GM12878 (cell line): Measurements from ENCODE around the gene TMEM45A. TPM values are rescaled to one million over a fixed set of nuclear protein-coding genes. Genes with fewer than 3 reads are reported as not detected.

Experiments used
- ATAC-seq: fragments of 200-7000 bp; cut with Tn5 transposase; 3 replicates; pipeline ENCODE4 v1.9.1; 2020; ENCODE audit warnings: mild to moderate bottlenecking, moderate library complexity
- BruUV-seq: library from RNA; stranded (reverse); fragments of 400-500 nt; replicated peaks from 2 replicates; lab custom pipeline; 2021; lab: Mats Ljungman, UMichigan
- CTCF ChIA-PET: fragments of 300-600 bp; sonication (Branson Sonifier 250); formaldehyde crosslinking; extraction: SDS; loops from one replicate; lab custom pipeline; 2021; ENCODE audit warnings: inconsistent platforms; lab: Yijun Ruan, JAX
- POLR2A ChIA-PET: fragments of 350-600 bp; formaldehyde crosslinking; extraction: SDS; loops from one replicate; lab custom pipeline; 2021; ENCODE audit warnings: inconsistent platforms; lab: Charles Lee
- RAD21 ChIA-PET: fragments of 300-600 bp; sonication (Branson Sonifier 250); formaldehyde crosslinking; loops from one replicate; lab custom pipeline; 2023; ENCODE audit warnings: antibody characterized with exemption; ENCODE audit not compliant: unreplicated experiment; lab: Charles Lee
- SMC1A ChIA-PET: fragments of 300-600 bp; sonication (Branson Sonifier 250); formaldehyde crosslinking; loops from one replicate; lab custom pipeline; 2023; ENCODE audit not compliant: unreplicated experiment, uncharacterized antibody; lab: Charles Lee
- DNase-seq: peaks from one replicate; pipeline ENCODE4 v3.0.0-alpha.2; 2011; ENCODE audit warnings: low read depth, low spot score
- FAIRE-seq: peaks from 3 replicates; lab custom pipeline; 2011; peaks lifted over from hg19 to GRCh38; lab: Jason Lieb, UNC
- H2AFZ ChIP-seq: 2 replicates; pipeline ENCODE4 v1.6.0; 2011; ENCODE audit warnings: low read depth, low read length, control low read depth; ENCODE audit not compliant: control insufficient read depth
- H3K27ac ChIP-seq: 2 replicates; pipeline ENCODE4 v1.5.1; 2011; ENCODE audit warnings: control low read depth; ENCODE audit not compliant: control insufficient read depth, insufficient read depth
- H3K27me3 ChIP-seq, 2 experiments: replicated peaks in 1 of 2; 2 replicates each; pipeline versions ENCODE4 v1.6.0 to v1.6.1; 2011; ENCODE audit warnings: low read length in 1 of 2; ENCODE audit not compliant: control insufficient read depth in 2 of 2, insufficient read depth in 2 of 2
- H3K36me3 ChIP-seq, 2 experiments: 2 replicates each; pipeline ENCODE4 v1.5.1; 2011; ENCODE audit warnings: low read length in 1 of 2; ENCODE audit not compliant: control insufficient read depth in 2 of 2, insufficient read depth in 2 of 2
- H3K4me1 ChIP-seq: 2 replicates; pipeline ENCODE4 v1.6.1; 2011; ENCODE audit warnings: mild to moderate bottlenecking, low read length, moderate library complexity, mixed read lengths; ENCODE audit not compliant: control insufficient read depth, insufficient read depth
- H3K4me2 ChIP-seq: 2 replicates; pipeline ENCODE4 v1.6.0; 2011; ENCODE audit warnings: control low read depth; ENCODE audit not compliant: control insufficient read depth, insufficient read depth
- H3K4me3 ChIP-seq: fragments of 200-600 bp; sonication (generic); 2 replicates; pipeline ENCODE4 v1.5.1; 2016
- H3K79me2 ChIP-seq: 2 replicates; pipeline ENCODE4 v1.6.0; 2011; ENCODE audit warnings: low read length; ENCODE audit not compliant: control insufficient read depth, insufficient read depth
- H3K9ac ChIP-seq: 2 replicates; pipeline ENCODE4 v1.8.0; 2011; ENCODE audit warnings: low read length, control low read depth, mixed read lengths; ENCODE audit not compliant: control insufficient read depth, insufficient read depth
- H3K9me3 ChIP-seq: replicated peaks from 3 replicates; pipeline ENCODE4 v1.5.1; 2011; ENCODE audit warnings: mild to moderate bottlenecking, low read length; ENCODE audit not compliant: control insufficient read depth, insufficient read depth
- H4K20me1 ChIP-seq: 2 replicates; pipeline ENCODE4 v1.6.0; 2011; ENCODE audit not compliant: control insufficient read depth, insufficient read depth
- BRCA1 ChIP-seq: IDR thresholded peaks from 2 replicates; pipeline ENCODE4 v1.6.1; 2011; ENCODE audit warnings: low read depth, low read length, improper control_type of control experiment
- CBFB ChIP-seq: IDR thresholded peaks from 2 replicates; pipeline ENCODE4 v1.6.1; 2016; ENCODE audit warnings: antibody characterized with exemption, low read depth
- IRF4 ChIP-seq: IDR thresholded peaks from 2 replicates; pipeline ENCODE4 v1.6.1; 2011; ENCODE audit warnings: low read depth, low read length
- JUND ChIP-seq: IDR thresholded peaks from 2 replicates; pipeline ENCODE4 v1.6.1; 2012; ENCODE audit warnings: low read depth, mild to moderate bottlenecking, low read length, improper control_type of control experiment, moderate library complexity
- KAT2A ChIP-seq: conservative IDR thresholded peaks from 2 replicates; pipeline ENCODE4 v1.6.1; 2011; ENCODE audit warnings: low read depth, low read length; ENCODE audit not compliant: control insufficient read depth
- MXI1 ChIP-seq: fragments of 150-350 bp; IDR thresholded peaks from 2 replicates; pipeline ENCODE4 v1.6.1; 2011; ENCODE audit warnings: low read depth, mild to moderate bottlenecking, inconsistent platforms, low read length, improper control_type of control experiment
- MYC ChIP-seq: IDR thresholded peaks from 2 replicates; pipeline ENCODE4 v1.6.1; 2011; ENCODE audit warnings: mild to moderate bottlenecking, low read length, moderate library complexity, inconsistent platforms; ENCODE audit not compliant: insufficient read depth, insufficient replicate concordance, insufficient read length, severe bottlenecking
- SUZ12 ChIP-seq: fragments of 200-600 bp; sonication (generic); IDR thresholded peaks from one replicate; pipeline ENCODE4 v1.6.1; 2018; ENCODE audit warnings: antibody characterized with exemption, mild to moderate bottlenecking; ENCODE audit not compliant: unreplicated experiment
- TAF1 ChIP-seq: IDR thresholded peaks from 2 replicates; pipeline ENCODE4 v1.6.1; 2011; ENCODE audit warnings: mild to moderate bottlenecking, low read depth, low read length, borderline replicate concordance
- WGBS: methylation state at CpG from one replicate; pipeline ENCODE4 v1.1.6; 2016; ENCODE audit warnings: low lambda C conversion rate; ENCODE audit not compliant: insufficient replicate concordance, insufficient coverage; ENCODE audit errors: missing lambda C conversion rate; 5-methylcytosine and 5-hydroxymethylcytosine counted together
- in situ Hi-C: fragments of 300-500 bp; cut with MboI; formaldehyde crosslinking; loops from 9 replicates; pipeline ENCODE4 v1.14.3; 2018; ENCODE audit warnings: mixed read lengths
- intact Hi-C: fragments of 100-400 bp; cut with micrococcal nuclease; formaldehyde crosslinking; loops from one replicate; pipeline ENCODE4 v1.14.2; 2022; ENCODE audit not compliant: unreplicated experiment
- polyA plus RNA-seq, 11 experiments: library from polyadenylated mRNA; depleted of rRNA in 4 of 11; unstranded in 6 of 11; stranded (reverse) in 5 of 11; fragments of >200 nt; fragmentation: Nextera tagmentation in 4 of 11; fragmentation: Illumina TruSeq in 1 of 11; extraction: Ambion mirVana in 4 of 11; extraction: Trizol in 1 of 11; gene quantifications; 1 replicate in 1 of 11; 2 replicates in 10 of 11; pipeline versions ENCODE4 v1.2.1 to v1.2.3, GENCODE V29; 2011 to 2016; ENCODE audit warnings: inconsistent platforms in 2 of 11, missing spikeins in 2 of 11, low read depth in 1 of 11
- total RNA-seq, 4 experiments: library from RNA; depleted of rRNA in 3 of 4; stranded (reverse); fragments of >200 nt in 3 of 4; fragmentation: Illumina TruSeq in 1 of 4; extraction: Trizol in 1 of 4; gene quantifications; 2 replicates each; pipeline versions ENCODE4 v1.2.1 to v1.2.3, GENCODE V29; 2013 to 2021
- TF ChIP-seq, protein P1 (sequence below): fragments of 150-350 bp; IDR thresholded peaks from 2 replicates; pipeline ENCODE4 v1.6.1; 2014; ENCODE audit warnings: mild to moderate bottlenecking, low read depth, low read length
- TF ChIP-seq, protein P2 (sequence below): IDR thresholded peaks from 2 replicates; pipeline ENCODE4 v1.6.1; 2011; ENCODE audit warnings: borderline replicate concordance, low read depth, mild to moderate bottlenecking, moderate library complexity, low read length; ENCODE audit not compliant: insufficient read depth, poor library complexity, severe bottlenecking
- TF ChIP-seq, protein P3 (sequence below): fragments of 450-650 bp; IDR thresholded peaks from 2 replicates; pipeline ENCODE4 v1.6.1; 2017; ENCODE audit warnings: borderline replicate concordance
- TF ChIP-seq, protein P4 (sequence below): IDR thresholded peaks from 2 replicates; pipeline ENCODE4 v1.6.1; 2011; ENCODE audit warnings: mild to moderate bottlenecking, low read depth, low read length, moderate library complexity; ENCODE audit not compliant: insufficient replicate concordance
- TF ChIP-seq, protein P5 (sequence below): IDR thresholded peaks from 2 replicates; pipeline ENCODE4 v1.6.1; 2011; ENCODE audit warnings: borderline replicate concordance, low read depth, mild to moderate bottlenecking, moderate library complexity, mixed read lengths, low read length; ENCODE audit not compliant: insufficient read depth; ENCODE audit errors: extremely low read length

TMEM45A gene
- total and polyA plus RNA-seq, 10 of the 15 experiments (the other 5 are each of a cell fraction or from before 2014, with no cell fraction given) = 0.34 to 5.3 (median 0.83) TPM

DNA sequence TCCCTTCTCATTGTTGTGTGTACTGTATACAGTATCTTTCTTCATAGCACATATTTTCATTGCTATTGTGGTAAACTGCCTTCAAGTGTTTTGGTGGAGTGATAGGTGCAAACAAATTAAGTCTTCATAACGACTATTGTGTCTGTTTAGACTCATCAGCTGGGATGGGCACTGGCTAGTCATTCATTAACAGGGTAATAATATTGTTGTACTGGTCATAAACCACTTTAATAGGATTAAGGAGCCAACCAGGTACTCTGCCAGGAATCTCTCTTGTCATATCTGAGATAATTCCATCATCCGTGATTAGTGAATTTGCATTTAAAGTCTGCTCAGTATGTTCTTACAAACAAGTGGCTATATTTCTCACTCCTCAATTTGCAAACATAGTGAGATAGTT is 10.2 kb upstream of the TMEM45A start:
- Histone ChIP-seq H3K4me2 (no peak overlapping the region), H3K4me1 (no peaks in the 10 kb centered on the region), H3K27ac (no peak overlapping the region), H4K20me1 (no peaks in the 10 kb centered on the region), H3K9ac (no peak overlapping the region), H3K79me2 (no peaks in the 10 kb centered on the region), H2AFZ (no peak overlapping the region), H3K27me3 (no peaks in the 10 kb centered on the region; a peak in 1 of 4 replicates), H3K36me3 (no peaks in the 10 kb centered on the region), H3K9me3 (no peaks in the 10 kb centered on the region), H3K4me3 (no peak overlapping the region)
- DNase-seq = no peak
- CTCF ChIA-PET = interaction anchor here (1.5 to 1.7 kb wide), 2 partner anchors 18 to 20 kb away, joined by 3 to 6 read pairs; no protein-coding TSS in a partner anchor
- WGBS = 24% methylated on average over 2 of the region's 2 CpGs
- SMC1A ChIA-PET = interaction anchor here (0.6 to 1.0 kb wide), 4 partner anchors 16 to 645 kb away, joined by 3 read pairs; no protein-coding TSS in a partner anchor
- BruUV-seq = no TSS peak
- RAD21 ChIA-PET = interaction anchor here (1.0 kb wide), 1 partner anchor 18 kb away, joined by 3 read pairs; no protein-coding TSS in a partner anchor
- in situ Hi-C loops = no loop called here
- intact Hi-C loops = no loop called here
- FAIRE-seq = no peak
- POLR2A ChIA-PET = interaction anchor here (2.0 kb wide), 1 partner anchor 11 kb away, joined by 5 read pairs; the partner anchor contains the start of gene TMEM45A
- TF ChIP-seq, protein P1, sequence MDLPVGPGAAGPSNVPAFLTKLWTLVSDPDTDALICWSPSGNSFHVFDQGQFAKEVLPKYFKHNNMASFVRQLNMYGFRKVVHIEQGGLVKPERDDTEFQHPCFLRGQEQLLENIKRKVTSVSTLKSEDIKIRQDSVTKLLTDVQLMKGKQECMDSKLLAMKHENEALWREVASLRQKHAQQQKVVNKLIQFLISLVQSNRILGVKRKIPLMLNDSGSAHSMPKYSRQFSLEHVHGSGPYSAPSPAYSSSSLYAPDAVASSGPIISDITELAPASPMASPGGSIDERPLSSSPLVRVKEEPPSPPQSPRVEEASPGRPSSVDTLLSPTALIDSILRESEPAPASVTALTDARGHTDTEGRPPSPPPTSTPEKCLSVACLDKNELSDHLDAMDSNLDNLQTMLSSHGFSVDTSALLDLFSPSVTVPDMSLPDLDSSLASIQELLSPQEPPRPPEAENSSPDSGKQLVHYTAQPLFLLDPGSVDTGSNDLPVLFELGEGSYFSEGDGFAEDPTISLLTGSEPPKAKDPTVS = no peak
- TF ChIP-seq, protein P2, sequence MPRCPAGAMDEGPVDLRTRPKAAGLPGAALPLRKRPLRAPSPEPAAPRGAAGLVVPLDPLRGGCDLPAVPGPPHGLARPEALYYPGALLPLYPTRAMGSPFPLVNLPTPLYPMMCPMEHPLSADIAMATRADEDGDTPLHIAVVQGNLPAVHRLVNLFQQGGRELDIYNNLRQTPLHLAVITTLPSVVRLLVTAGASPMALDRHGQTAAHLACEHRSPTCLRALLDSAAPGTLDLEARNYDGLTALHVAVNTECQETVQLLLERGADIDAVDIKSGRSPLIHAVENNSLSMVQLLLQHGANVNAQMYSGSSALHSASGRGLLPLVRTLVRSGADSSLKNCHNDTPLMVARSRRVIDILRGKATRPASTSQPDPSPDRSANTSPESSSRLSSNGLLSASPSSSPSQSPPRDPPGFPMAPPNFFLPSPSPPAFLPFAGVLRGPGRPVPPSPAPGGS = no peak
- TF ChIP-seq MYC = no peak
- no peak for TF ChIP-seq TAF1
- no peak for TF ChIP-seq IRF4
- no peak for TF ChIP-seq CBFB
- TF ChIP-seq, protein P3, sequence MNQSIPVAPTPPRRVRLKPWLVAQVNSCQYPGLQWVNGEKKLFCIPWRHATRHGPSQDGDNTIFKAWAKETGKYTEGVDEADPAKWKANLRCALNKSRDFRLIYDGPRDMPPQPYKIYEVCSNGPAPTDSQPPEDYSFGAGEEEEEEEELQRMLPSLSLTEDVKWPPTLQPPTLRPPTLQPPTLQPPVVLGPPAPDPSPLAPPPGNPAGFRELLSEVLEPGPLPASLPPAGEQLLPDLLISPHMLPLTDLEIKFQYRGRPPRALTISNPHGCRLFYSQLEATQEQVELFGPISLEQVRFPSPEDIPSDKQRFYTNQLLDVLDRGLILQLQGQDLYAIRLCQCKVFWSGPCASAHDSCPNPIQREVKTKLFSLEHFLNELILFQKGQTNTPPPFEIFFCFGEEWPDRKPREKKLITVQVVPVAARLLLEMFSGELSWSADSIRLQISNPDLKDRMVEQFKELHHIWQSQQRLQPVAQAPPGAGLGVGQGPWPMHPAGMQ = no peak
- TF ChIP-seq JUND = no peak
- TF ChIP-seq, protein P4, sequence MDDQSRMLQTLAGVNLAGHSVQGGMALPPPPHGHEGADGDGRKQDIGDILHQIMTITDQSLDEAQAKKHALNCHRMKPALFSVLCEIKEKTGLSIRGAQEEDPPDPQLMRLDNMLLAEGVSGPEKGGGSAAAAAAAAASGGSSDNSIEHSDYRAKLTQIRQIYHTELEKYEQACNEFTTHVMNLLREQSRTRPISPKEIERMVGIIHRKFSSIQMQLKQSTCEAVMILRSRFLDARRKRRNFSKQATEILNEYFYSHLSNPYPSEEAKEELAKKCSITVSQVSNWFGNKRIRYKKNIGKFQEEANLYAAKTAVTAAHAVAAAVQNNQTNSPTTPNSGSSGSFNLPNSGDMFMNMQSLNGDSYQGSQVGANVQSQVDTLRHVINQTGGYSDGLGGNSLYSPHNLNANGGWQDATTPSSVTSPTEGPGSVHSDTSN = no peak
- TF ChIP-seq KAT2A = no peak
- TF ChIP-seq BRCA1 = no peak
- TF ChIP-seq, protein P5, sequence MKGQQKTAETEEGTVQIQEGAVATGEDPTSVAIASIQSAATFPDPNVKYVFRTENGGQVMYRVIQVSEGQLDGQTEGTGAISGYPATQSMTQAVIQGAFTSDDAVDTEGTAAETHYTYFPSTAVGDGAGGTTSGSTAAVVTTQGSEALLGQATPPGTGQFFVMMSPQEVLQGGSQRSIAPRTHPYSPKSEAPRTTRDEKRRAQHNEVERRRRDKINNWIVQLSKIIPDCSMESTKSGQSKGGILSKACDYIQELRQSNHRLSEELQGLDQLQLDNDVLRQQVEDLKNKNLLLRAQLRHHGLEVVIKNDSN = no peak
- no peak for TF ChIP-seq SUZ12
- no peak for TF ChIP-seq MXI1
- ATAC-seq = no peak
